Gastrocnemius medialis (tissue), 4 donors: Measurements from ENCODE around the gene ANKRD50. TPM values are rescaled to one million over a fixed set of nuclear protein-coding genes. Genes with fewer than 3 reads are reported as not detected.

Experiments
- ATAC-seq, 2 donors: fragments of 150-250 bp; one replicate each; pipeline ENCODE4 v1.9.1; 2016
- DNase-seq, 2 donors: peaks; one replicate each; pipeline ENCODE4 v3.0.0-alpha.2; 2019
- H3K27ac ChIP-seq, 4 donors: fragments of 200-600 bp; sonication (generic); 1 replicate in 1 of 4; 2 replicates in 3 of 4; pipeline ENCODE4 v1.5.1; 2016 to 2018; ENCODE audit warnings: mild to moderate bottlenecking in 2 of 4, moderate library complexity in 1 of 4
- H3K27me3 ChIP-seq, 3 donors: fragments of 200-600 bp; sonication (generic) in 2 of 3; 1 replicate in 1 of 3; 2 replicates in 2 of 3; pipeline versions ENCODE4 v1.5.1 to v1.6.0; 2016 to 2019; ENCODE audit warnings: mild to moderate bottlenecking in 1 of 3, moderate library complexity in 1 of 3
- H3K36me3 ChIP-seq, 2 donors: fragments of 200-600 bp; sonication (generic) in 1 of 2; one replicate each; pipeline ENCODE4 v1.5.1; 2017 to 2018
- H3K4me1 ChIP-seq, 2 donors: fragments of 200-600 bp; sonication (generic) in 1 of 2; one replicate each; pipeline ENCODE4 v1.5.1; 2016 to 2017; ENCODE audit warnings: mild to moderate bottlenecking in 2 of 2
- H3K4me3 ChIP-seq, 4 donors: fragments of 200-600 bp; sonication (generic) in 3 of 4; 1 replicate in 1 of 4; 2 replicates in 3 of 4; pipeline ENCODE4 v1.5.1; 2016 to 2019; ENCODE audit warnings: mild to moderate bottlenecking in 2 of 4
- H3K9me3 ChIP-seq, 3 donors: fragments of 200-600 bp; sonication (generic) in 2 of 3; 1 replicate in 1 of 3; 2 replicates in 2 of 3; pipeline ENCODE4 v1.5.1; 2016 to 2019
- CTCF ChIP-seq, 5 experiments: fragments of 450-650 bp in 3 of 5; fragments of 200-600 bp in 2 of 5; sonication (generic) in 2 of 5; IDR thresholded peaks in 4 of 5; conservative IDR thresholded peaks in 1 of 5; 1 replicate in 4 of 5; 2 replicates in 1 of 5; pipeline ENCODE4 v1.5.1; 2016 to 2019; ENCODE audit warnings: antibody characterized with exemption in 5 of 5, mild to moderate bottlenecking in 3 of 5, moderate library complexity in 3 of 5
- POLR2A ChIP-seq, 2 donors: fragments of 450-650 bp; IDR thresholded peaks; one replicate each; pipeline ENCODE4 v1.6.1; 2017; ENCODE audit warnings: antibody characterized with exemption in 2 of 2, mild to moderate bottlenecking in 2 of 2, moderate library complexity in 2 of 2
- in situ Hi-C, 4 donors: fragments of 200-750 bp; cut with MboI; loops; one replicate each; pipeline versions ENCODE4 v1.15.0 to v1.8.0; 2017; ENCODE audit warnings: low sequenced_read_pairs in 4 of 4
- intact Hi-C: fragments of 100-400 bp; cut with DNase I; formaldehyde crosslinking; loops from one replicate; pipeline ENCODE4 v1.15.1; 2023; ENCODE audit warnings: low total_unique reads
- total RNA-seq, 4 donors: library from RNA; depleted of rRNA; stranded (reverse); fragments of >200 nt; gene quantifications; one replicate each; pipeline versions ENCODE4 v1.1.0 to v1.2.3, GENCODE V29; 2016

ANKRD50 gene
- total RNA-seq = 1 to 10 TPM; 2.5 to 4.2 (median 3.3) TPM

- H3K27me3 ChIP-seq = no peaks in the 10 kb centered on the region
- intact Hi-C loops (loop anchor here (2.0 to 10.0 kb wide), 2 partner anchors 192 to 222 kb away; no protein-coding TSS in a partner anchor), in situ Hi-C loops (no loop called here)
- TF ChIP-seq CTCF (IDR thresholded peaks at IDR 0.05 in 4 of 5, conservative IDR thresholded peaks at IDR 0.05 in 1 of 5) (no peak), POLR2A (IDR thresholded peaks at IDR 0.05) (peak; percentile 44 to 77)
- peak within 1 kb of the TSS; percentile 76 to 98 (median 92) for H3K4me3 ChIP-seq
- peak; percentile 71 to 76 for DNase-seq
- H3K4me1 ChIP-seq = peaks cover 27 to 32% of the 10 kb centered on the region in 2 donors
- H3K9me3 ChIP-seq = no peaks in the 10 kb centered on the region
- ATAC-seq = peak; percentile 81 to 82
- peak within 1 kb of the TSS; percentile 89 to 95 (median 94) for H3K27ac ChIP-seq
- H3K36me3 ChIP-seq = no peaks in the 10 kb centered on the region
Observed at GRCh38 chr4:124712372-124713184, at the start of gene ANKRD50. TSS of gene ANKRD50 (minus strand) at chr4:124712732. CDS start at chr4:124710511, 2,221 bp downstream.

GRCh38 chr4:124757126-124757525 is 44.6 kb upstream of the ANKRD50 start:
- intact Hi-C loops = no loop called here
- no peak for ATAC-seq
- H3K27me3 ChIP-seq = no peaks in the 10 kb centered on the region
- no peaks in the 10 kb centered on the region for H3K36me3 ChIP-seq
- H3K4me3 ChIP-seq = no peak overlapping the region
- no peak for TF ChIP-seq CTCF (IDR thresholded peaks at IDR 0.05 in 4 of 5, conservative IDR thresholded peaks at IDR 0.05 in 1 of 5)
- no peak for TF ChIP-seq POLR2A (IDR thresholded peaks at IDR 0.05)
- no peak overlapping the region for H3K27ac ChIP-seq
- DNase-seq = no peak
- no peaks in the 10 kb centered on the region for H3K4me1 ChIP-seq
- in situ Hi-C loops = no loop called here
- H3K9me3 ChIP-seq = no peaks in the 10 kb centered on the region

GRCh38 chr4:124754681-124755080 is 42.1 kb upstream of the ANKRD50 start:
- H3K27ac ChIP-seq = no peak overlapping the region
- no peaks in the 10 kb centered on the region for H3K36me3 ChIP-seq
- no peaks in the 10 kb centered on the region for H3K9me3 ChIP-seq
- ATAC-seq = no peak
- TF ChIP-seq CTCF (IDR thresholded peaks at IDR 0.05 in 4 of 5, conservative IDR thresholded peaks at IDR 0.05 in 1 of 5) (no peak), POLR2A (IDR thresholded peaks at IDR 0.05) (no peak)
- no peaks in the 10 kb centered on the region for H3K4me1 ChIP-seq
- in situ Hi-C loops = no loop called here
- no peaks in the 10 kb centered on the region for H3K27me3 ChIP-seq
- no peak overlapping the region for H3K4me3 ChIP-seq
- no peak for DNase-seq
- intact Hi-C loops = no loop called here

GRCh38 chr4:124753941-124754581 is 41.5 kb upstream of the ANKRD50 start:
- TF ChIP-seq POLR2A (IDR thresholded peaks at IDR 0.05) = no peak
- intact Hi-C loops (no loop called here), in situ Hi-C loops (no loop called here)
- ATAC-seq = no peak
- Histone ChIP-seq H3K9me3 (no peaks in the 10 kb centered on the region), H3K4me3 (no peak overlapping the region), H3K27me3 (no peaks in the 10 kb centered on the region), H3K27ac (no peak overlapping the region), H3K4me1 (no peaks in the 10 kb centered on the region), H3K36me3 (no peaks in the 10 kb centered on the region)
- no peak for DNase-seq

GRCh38 chr4:124749421-124749820 is 36.9 kb upstream of the ANKRD50 start:
- no peaks in the 10 kb centered on the region for H3K4me1 ChIP-seq
- H3K9me3 ChIP-seq = no peaks in the 10 kb centered on the region
- H3K27ac ChIP-seq = no peak overlapping the region
- TF ChIP-seq CTCF (IDR thresholded peaks at IDR 0.05 in 4 of 5, conservative IDR thresholded peaks at IDR 0.05 in 1 of 5) = no peak
- TF ChIP-seq POLR2A (IDR thresholded peaks at IDR 0.05) = no peak
- no peak overlapping the region for H3K4me3 ChIP-seq
- H3K27me3 ChIP-seq = no peaks in the 10 kb centered on the region
- no peak for ATAC-seq
- in situ Hi-C loops (no loop called here), intact Hi-C loops (no loop called here)
- DNase-seq = no peak
- H3K36me3 ChIP-seq = no peaks in the 10 kb centered on the region
